NCI-H2029 (cell line): ENCODE data around the gene PSMC4.

Source experiments
- DNase-seq: peaks from one replicate; lab custom pipeline; 2025; lab: John Stamatoyannopoulos, UW

Gene PSMC4

GRCh38 chr19:39970675-39971379, at the start of gene PSMC4:
Gene PSMC4, plus strand, starts transcription at chr19:39971165. Its CDS starts 38 bp downstream, at chr19:39971203.
- peak; percentile 99 for DNase-seq

- DNase-seq = no peak
These were observed 47.1 kb upstream of the PSMC4 start for GRCh38 chr19:39923862-39924261.

GRCh38 chr19:39924389-39924788, 46.6 kb upstream of the PSMC4 start:
- no peak for DNase-seq

- no peak for DNase-seq
These were observed 46.0 kb upstream of the PSMC4 start for GRCh38 chr19:39924952-39925351.

- DNase-seq = no peak
These were observed 44.7 kb upstream of the PSMC4 start for GRCh38 chr19:39926170-39926760.

- no peak for DNase-seq
These were observed 43.9 kb upstream of the PSMC4 start for GRCh38 chr19:39927076-39927475.

GRCh38 chr19:39927524-39928356, 43.2 kb upstream of the PSMC4 start:
- DNase-seq = no peak

GRCh38 chr19:39928357-39928725, 42.6 kb upstream of the PSMC4 start:
- DNase-seq = no peak

- no peak for DNase-seq
These were observed 41.2 kb upstream of the PSMC4 start for GRCh38 chr19:39929750-39930149.

- DNase-seq = peak; percentile 1
These were observed 36.2 kb upstream of the PSMC4 start, which contains the start of gene FCGBP for GRCh38 chr19:39934584-39935363. Gene FCGBP, minus strand, starts transcription at chr19:39934634.

GRCh38 chr19:39935364-39935661, 35.7 kb upstream of the PSMC4 start:
- no peak for DNase-seq

GRCh38 chr19:39936020-39936419, 34.9 kb upstream of the PSMC4 start:
- DNase-seq = no peak

GRCh38 chr19:39936622-39937021, 34.3 kb upstream of the PSMC4 start:
- no peak for DNase-seq

GRCh38 chr19:39937094-39937720, 33.8 kb upstream of the PSMC4 start:
- DNase-seq = no peak

- DNase-seq = no peak
These were observed 33.2 kb upstream of the PSMC4 start for GRCh38 chr19:39937787-39938186.

GRCh38 chr19:39939556-39939955, 31.4 kb upstream of the PSMC4 start:
- no peak for DNase-seq

- no peak for DNase-seq
These were observed 30.6 kb upstream of the PSMC4 start for GRCh38 chr19:39940221-39940833.

GRCh38 chr19:39941151-39941550, 29.8 kb upstream of the PSMC4 start:
- no peak for DNase-seq

GRCh38 chr19:39941615-39942365, 29.2 kb upstream of the PSMC4 start:
- DNase-seq = no peak

GRCh38 chr19:39942366-39942730, 28.6 kb upstream of the PSMC4 start:
- no peak for DNase-seq

GRCh38 chr19:39943586-39943985, 27.4 kb upstream of the PSMC4 start:
- DNase-seq = no peak
